ES-I3 (cell line): ENCODE data around the gene ADGRF1.

ENCODE experiments used
- H3K36me3 ChIP-seq: 2 replicates; pipeline ENCODE4 v1.6.1; 2013; ENCODE audit warnings: mild to moderate bottlenecking, low read length, control low read depth, moderate library complexity; ENCODE audit not compliant: insufficient read depth
- H3K4me1 ChIP-seq: 2 replicates; pipeline ENCODE4 v1.6.1; 2013; ENCODE audit warnings: mild to moderate bottlenecking, control low read depth, low read length; ENCODE audit not compliant: insufficient read depth
- H3K9ac ChIP-seq: 2 replicates; pipeline ENCODE4 v1.6.1; 2013; ENCODE audit warnings: low read depth, mild to moderate bottlenecking, low read length, moderate library complexity
- H3K9me3 ChIP-seq: 2 replicates; pipeline ENCODE4 v1.6.1; 2013; ENCODE audit warnings: mild to moderate bottlenecking, low read length, moderate library complexity; ENCODE audit not compliant: control insufficient read depth, insufficient read depth

The ADGRF1 gene

DNA sequence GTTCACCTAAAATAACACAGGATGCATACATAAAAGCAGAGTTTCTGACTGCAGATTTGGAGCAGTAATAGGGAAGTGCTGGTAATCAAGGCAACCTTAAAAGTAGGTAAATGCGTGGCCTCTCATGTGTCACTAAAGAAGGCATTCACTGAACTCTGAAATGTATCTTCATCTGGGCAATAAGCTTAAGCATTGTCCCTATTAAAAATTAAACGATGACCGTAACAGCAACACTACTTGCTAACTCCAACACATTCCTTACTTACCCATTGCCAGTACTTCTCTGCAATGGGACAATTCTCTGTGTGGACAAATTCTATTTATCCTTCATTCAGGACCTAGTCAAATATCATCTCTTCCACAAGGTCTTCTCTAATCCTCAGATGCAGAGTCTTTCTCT, 19.9 kb downstream of the ADGRF1 start:
- H3K36me3 ChIP-seq, result no peaks in the 10 kb centered on the region
- H3K4me1 ChIP-seq, result 0 out of 2 replicates have a peak, but pooled peaks cover 6% of the 10 kb centered on the region
- no peaks in the 10 kb centered on the region for H3K9me3 ChIP-seq
- H3K9ac ChIP-seq, result no peak overlapping the region

DNA sequence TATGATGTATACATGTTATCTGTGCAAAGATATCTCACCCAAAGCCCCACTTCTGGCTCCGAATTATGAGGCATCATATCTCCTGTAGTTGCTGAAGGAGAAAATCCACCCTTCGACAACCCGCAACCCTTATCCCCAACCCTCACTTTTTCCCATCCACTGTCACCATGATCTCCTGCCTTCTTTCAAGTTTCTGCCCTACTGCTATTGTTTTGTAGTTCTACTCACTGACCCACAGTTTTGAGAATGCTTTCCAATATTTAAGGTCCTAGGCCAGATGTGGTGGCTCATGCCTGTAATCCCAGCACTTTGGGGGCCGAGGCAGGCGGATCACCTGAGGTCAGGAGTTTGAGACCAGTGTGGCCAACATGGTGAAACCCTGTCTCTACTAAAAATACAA, 22.2 kb downstream of the ADGRF1 start:
- Histone ChIP-seq H3K36me3 (no peaks in the 10 kb centered on the region), H3K9ac (no peak overlapping the region), H3K4me1 (peaks cover 16% of the 10 kb centered on the region), H3K9me3 (no peaks in the 10 kb centered on the region)

DNA sequence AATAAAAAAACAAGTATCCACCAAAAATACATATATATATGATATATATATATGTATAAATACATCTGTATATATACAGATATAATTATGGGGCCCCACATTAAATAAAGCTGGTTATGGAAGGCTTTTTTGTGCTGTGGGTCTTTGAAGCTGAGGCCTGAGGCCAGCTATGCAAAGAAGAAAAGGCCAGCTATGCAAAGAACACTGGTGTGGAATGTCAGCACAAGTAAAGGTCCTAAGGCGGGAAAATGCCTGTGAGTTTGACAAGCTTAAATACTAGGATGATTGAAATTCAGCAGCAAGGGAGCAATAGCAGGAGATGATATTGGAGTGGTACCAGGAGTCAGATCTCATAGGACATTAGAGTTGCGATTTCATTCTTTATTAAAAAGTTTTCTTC, 25.2 kb downstream of the ADGRF1 start:
- no peak overlapping the region for H3K9ac ChIP-seq
- peaks cover 16% of the 10 kb centered on the region for H3K4me1 ChIP-seq
- H3K36me3 ChIP-seq, result no peaks in the 10 kb centered on the region
- no peaks in the 10 kb centered on the region for H3K9me3 ChIP-seq

DNA sequence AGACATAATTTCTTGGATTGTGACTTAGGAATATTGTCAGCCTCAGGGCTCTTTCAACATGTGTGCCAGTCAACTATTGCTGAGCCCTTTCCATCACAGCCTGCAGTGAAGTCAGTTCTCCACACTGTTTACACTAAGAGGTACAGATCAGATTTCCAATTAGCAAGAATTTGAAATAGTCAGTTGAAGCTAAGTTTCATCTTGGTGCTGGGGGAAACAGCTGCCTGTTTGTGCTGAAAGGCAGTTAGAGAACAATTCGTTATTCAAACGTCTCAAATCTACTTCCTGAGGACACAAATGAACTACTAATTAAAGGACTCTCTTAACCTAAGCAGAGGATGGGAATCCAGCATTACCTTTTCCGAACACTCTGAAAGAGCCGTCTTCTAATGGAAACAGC, 25.9 kb downstream of the ADGRF1 start:
- Histone ChIP-seq H3K4me1 (peaks cover 16% of the 10 kb centered on the region), H3K9me3 (no peaks in the 10 kb centered on the region), H3K9ac (no peak overlapping the region), H3K36me3 (no peaks in the 10 kb centered on the region)

DNA sequence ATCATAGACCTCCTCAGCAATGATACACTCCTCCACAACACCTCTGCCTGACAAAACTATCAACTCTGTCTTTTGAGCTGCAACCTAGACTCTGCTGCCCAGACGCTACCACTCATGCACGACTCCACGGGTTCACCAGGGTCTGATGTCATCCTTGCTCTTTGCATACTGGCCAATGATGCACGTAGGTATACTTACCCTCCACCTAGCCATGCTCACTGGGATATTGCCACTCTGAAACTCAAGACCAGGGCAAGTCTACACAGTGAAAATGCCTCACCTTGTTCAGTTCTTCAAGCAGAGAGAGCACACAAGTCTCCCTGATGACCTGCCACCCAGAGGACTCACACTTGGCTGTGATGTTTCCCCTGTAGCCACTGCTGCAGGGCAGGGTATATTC, 27.7 kb downstream of the ADGRF1 start:
- no peaks in the 10 kb centered on the region for H3K36me3 ChIP-seq
- H3K9me3 ChIP-seq, result no peaks in the 10 kb centered on the region
- peaks cover 16% of the 10 kb centered on the region for H3K4me1 ChIP-seq
- no peak overlapping the region for H3K9ac ChIP-seq

DNA sequence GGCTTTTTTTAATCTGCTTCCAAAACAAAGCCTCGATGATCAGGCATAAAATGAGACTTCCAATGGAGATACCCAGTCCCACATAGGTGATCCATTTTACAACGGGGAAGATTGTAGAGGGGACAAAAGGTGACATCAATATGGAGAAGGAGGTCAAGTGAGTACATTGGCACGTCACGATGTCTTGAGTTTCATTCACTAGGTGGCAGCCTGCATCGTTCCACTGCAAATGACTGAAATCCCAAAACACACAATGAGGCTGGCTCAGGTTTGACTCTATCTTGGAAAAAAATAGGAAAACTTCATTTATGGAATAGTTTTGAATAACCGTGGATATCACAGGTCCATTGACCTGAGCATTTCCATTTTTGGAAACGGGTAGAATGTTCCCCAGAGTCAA, 32.5 kb downstream of the ADGRF1 start:
- H3K4me1 ChIP-seq, result no peaks in the 10 kb centered on the region
- no peak overlapping the region for H3K9ac ChIP-seq
- H3K36me3 ChIP-seq, result no peaks in the 10 kb centered on the region
- H3K9me3 ChIP-seq, result no peaks in the 10 kb centered on the region

DNA sequence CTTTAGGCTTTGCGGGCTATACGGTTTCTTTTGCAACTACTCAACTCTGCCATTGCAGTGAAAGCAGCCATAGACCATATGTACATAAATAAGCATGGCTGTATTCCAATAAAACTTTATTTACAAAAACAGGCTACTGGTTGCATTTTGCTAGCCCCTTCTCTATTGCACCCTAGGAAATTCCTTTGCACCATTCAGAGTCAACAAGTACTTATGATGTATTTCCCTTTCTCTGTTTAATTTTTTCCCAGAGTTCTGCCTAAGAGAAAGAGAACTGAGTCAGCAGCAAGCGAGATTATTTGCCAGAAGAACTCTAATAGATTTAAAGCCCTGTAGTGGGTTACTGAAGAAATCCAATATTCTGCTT, 33.8 kb downstream of the ADGRF1 start:
- Histone ChIP-seq H3K9ac (no peak overlapping the region), H3K36me3 (no peaks in the 10 kb centered on the region), H3K9me3 (no peaks in the 10 kb centered on the region), H3K4me1 (no peaks in the 10 kb centered on the region)

DNA sequence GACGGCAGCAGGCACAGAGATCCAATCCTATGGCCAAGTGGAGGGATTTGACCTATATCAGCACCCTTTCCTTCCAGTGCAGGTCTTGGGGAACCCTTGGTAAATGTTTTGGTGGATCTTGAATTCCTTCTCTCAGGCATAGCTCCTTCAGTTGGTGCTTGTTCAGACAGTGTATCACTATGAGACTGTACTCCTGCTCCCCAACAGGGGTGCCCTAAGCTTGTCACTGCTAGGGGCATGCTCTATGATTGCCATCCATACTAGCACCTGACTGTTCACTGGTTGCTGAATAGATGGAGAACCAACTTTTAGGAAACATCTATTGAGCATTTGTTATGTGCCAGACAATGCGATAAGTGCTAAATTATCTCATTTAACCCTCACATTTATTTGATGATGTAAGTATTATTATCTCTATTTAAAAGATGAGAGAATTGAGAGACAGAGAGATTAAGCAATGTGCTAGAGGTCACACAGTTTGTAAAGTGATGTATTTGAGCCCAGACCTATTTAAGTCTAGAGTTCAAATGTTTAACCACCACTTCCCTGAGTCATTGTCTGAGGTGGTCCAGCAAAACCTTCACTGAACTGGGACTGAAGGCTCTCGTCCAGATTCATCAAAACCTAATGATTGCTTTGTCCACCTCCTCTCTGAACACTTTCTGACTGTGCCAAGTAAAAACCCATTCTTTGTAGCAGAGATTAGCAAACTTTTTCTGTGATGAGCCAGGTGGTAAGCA, 34.3 kb downstream of the ADGRF1 start:
- H3K36me3 ChIP-seq, result no peaks in the 10 kb centered on the region
- no peaks in the 10 kb centered on the region for H3K4me1 ChIP-seq
- no peaks in the 10 kb centered on the region for H3K9me3 ChIP-seq
- H3K9ac ChIP-seq, result no peak overlapping the region

DNA sequence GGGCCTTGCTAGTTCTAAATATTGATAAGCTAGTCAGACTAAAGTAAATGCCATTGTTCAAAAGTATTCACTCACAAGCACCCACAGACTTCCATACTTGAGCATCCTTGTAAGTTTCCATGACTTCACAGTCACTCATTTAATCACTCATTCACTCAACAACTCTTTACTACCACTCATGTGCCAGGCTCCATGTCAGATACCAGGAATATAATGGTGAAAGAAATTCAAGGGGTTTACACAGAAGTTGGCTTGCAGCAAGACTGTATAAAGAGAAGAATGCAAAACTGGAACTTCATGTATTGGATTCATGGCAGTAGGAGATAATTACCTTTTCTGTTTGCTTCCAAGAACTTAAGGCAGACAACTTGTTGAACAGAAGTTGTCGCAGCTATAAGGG, 36.6 kb downstream of the ADGRF1 start:
- no peak overlapping the region for H3K9ac ChIP-seq
- H3K36me3 ChIP-seq, result no peaks in the 10 kb centered on the region
- no peaks in the 10 kb centered on the region for H3K9me3 ChIP-seq
- H3K4me1 ChIP-seq, result no peaks in the 10 kb centered on the region

DNA sequence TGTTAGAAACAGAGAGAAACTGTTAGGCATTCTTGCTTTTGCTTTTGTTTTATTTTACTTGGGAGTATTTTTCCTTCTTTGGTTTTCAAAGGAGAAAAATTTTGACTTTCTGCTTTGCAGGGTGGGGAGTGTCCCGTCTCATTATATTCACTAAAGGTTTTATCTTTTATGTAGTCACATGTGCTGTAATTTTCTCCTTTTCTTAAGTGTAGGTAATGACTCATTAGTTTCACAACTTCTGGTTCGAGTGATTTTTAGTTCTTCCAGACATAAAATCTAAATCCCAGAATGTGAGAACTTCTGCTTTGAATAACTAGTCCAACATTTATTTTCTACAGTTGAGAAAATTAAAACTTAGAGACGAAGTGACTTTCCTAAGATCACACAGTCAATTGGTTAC, 37.7 kb downstream of the ADGRF1 start:
- Histone ChIP-seq H3K36me3 (no peaks in the 10 kb centered on the region), H3K9ac (no peak overlapping the region), H3K9me3 (no peaks in the 10 kb centered on the region), H3K4me1 (no peaks in the 10 kb centered on the region)

DNA sequence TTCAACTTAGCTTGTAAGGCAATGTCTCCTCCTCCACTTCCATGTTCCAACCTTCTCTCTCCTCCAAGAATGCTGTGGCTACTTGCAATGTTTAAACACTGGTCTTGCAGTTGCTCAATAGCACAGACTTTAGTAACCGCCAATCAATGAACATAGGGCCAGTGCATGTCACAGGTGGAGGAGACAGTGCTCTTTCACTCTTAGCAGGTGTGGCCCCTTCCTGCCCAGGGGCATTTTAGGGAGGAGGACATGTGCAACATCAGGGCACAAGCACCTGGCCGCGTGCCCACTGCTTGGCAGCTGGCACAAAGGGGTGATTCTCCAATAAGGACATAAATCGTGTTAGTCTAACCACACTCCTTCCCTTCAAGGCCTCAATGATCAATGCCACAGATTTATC, 41.3 kb downstream of the ADGRF1 start:
- no peaks in the 10 kb centered on the region for H3K9me3 ChIP-seq
- H3K4me1 ChIP-seq, result no peaks in the 10 kb centered on the region
- no peak overlapping the region for H3K9ac ChIP-seq
- H3K36me3 ChIP-seq, result no peaks in the 10 kb centered on the region

DNA sequence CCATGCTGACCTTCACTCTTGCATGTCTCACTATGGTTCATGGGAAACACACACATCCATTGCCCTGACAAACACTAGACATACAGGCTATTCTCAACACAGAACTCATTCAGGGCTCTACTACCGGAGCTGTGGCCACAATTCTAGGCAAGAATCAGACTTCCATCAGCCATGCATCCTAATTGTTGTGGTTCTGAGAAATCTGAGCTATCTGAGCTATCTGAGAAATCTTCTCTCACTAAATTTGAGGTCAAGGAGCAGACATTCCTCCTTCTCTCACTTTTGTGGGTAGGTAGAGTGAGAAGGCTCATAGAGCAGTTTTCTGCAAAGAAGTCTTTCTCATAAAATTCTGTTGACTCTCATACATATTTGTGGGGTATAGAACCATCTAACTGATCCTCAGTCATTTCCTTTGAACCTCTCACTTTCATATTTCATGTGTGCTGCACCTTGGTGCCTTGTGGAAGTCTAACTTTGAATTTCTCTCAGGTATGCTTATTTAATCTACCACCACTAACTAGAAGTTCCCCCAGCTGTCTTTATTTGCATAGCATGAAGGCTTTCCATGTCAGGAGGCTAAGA, 43.6 kb downstream of the ADGRF1 start:
- Histone ChIP-seq H3K9me3 (no peaks in the 10 kb centered on the region), H3K9ac (no peak overlapping the region), H3K4me1 (no peaks in the 10 kb centered on the region; the same call in 1 of the 2 replicates), H3K36me3 (no peaks in the 10 kb centered on the region)

DNA sequence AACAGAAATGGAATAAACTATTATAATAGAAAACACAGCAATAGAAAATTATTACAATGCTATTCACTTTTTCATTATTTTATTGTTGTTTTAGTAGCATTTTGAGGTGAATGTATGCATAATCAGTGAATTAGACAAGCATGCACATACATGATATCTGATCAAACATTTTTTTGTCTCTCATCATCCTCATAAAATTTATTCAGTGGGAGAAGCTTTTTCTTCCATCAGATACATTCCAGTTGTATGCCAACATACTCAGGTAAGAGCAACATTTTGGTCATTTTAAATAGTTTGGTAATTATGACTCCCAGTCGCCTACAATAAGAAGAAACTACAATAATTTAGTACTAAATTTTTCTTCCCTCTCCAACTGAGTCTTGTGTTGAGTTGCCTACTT, 44.5 kb downstream of the ADGRF1 start:
- H3K9ac ChIP-seq, result no peak overlapping the region
- H3K4me1 ChIP-seq, result no peaks in the 10 kb centered on the region; the same call in 1 of the 2 replicates

DNA sequence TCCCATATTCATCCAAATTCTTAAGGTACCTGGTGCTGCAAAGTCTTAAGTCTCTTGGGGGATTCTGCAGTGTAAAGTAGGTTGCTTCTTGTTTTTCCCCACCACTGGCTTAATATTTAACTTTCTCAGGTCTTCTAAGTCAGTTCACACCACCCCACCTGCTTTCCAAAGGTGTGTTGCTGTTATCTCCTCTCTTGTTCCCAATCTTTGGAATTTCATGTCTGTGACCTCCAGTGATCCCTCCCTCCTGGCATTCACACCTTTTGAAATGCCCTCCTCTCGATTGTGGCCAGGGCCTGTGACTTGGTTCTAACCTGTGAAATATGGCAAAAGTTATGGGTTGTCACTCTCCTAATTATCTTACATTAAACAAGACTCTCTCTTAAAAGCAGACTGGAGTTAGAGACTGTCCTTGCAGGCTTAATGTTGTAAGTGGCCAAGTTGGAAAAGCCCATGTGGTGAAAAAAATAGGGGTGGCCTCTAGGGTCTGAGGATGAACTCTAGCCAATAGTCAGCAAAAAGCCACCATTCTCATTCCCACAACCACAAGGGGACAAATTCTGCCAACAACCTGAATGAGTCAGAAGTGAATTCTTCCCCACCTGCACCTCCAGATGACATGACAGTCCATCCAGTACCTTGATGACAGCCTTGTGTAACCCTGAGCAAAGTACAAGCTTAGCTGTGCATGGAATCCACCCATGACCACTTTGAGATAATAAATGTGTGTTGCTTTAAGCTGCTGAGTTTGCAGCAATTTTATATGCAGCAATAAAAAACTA, 45.1 kb downstream of the ADGRF1 start:
- no peak overlapping the region for H3K9ac ChIP-seq

More for the DNA sequence above, 44.5 kb downstream of the ADGRF1 start:
- H3K36me3 ChIP-seq, result no peaks in the 10 kb centered on the region
- no peaks in the 10 kb centered on the region for H3K9me3 ChIP-seq

DNA sequence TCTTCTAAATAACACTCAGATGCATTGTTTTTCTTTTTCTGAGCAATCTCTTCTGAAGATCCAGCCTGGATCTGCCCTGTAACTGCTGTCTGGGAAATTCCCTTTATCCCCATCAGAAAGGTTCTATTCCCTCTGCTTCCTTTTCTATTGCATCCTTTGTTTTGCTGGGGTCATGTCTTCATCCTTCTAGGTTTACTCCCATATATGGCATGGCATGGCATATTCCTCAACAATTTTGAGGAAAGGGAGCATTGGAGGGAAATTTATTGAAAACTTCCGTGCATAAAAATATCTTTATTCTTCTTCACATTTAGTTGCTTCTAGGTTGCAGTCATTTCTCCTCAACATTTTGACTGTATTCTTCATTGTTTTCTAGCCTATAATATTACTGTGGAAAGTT, 47.2 kb downstream of the ADGRF1 start:
- Histone ChIP-seq H3K4me1 (no peaks in the 10 kb centered on the region; the same call in 1 of the 2 replicates), H3K36me3 (no peaks in the 10 kb centered on the region), H3K9ac (no peak overlapping the region), H3K9me3 (no peaks in the 10 kb centered on the region)

More for the DNA sequence above, 45.1 kb downstream of the ADGRF1 start:
- Histone ChIP-seq H3K9me3 (no peaks in the 10 kb centered on the region), H3K4me1 (no peaks in the 10 kb centered on the region; the same call in 1 of the 2 replicates), H3K36me3 (no peaks in the 10 kb centered on the region)
